H9 (cell line): ENCODE measurements around the gene ZBTB44. TPM values are rescaled to one million over a fixed set of nuclear protein-coding genes. Genes with fewer than 3 reads are reported as not detected.

ENCODE experiments used
- DNase-seq: peaks from one replicate; pipeline ENCODE4 v3.0.0-alpha.2; 2017
- H2AFZ ChIP-seq: one replicate; pipeline ENCODE4 v1.6.1; 2013; ENCODE audit warnings: mild to moderate bottlenecking, low read length, control low read depth, moderate library complexity
- H2AK5ac ChIP-seq: 2 replicates; pipeline ENCODE4 v1.6.1; 2013; ENCODE audit warnings: low read length, control low read depth, mixed read lengths; ENCODE audit not compliant: insufficient read length
- H2BK120ac ChIP-seq: one replicate; pipeline ENCODE4 v1.6.1; 2013; ENCODE audit warnings: low read depth, mild to moderate bottlenecking, low read length, control low read depth, inconsistent platforms; ENCODE audit not compliant: poor library complexity, severe bottlenecking
- H2BK12ac ChIP-seq: 2 replicates; pipeline ENCODE4 v1.6.1; 2013; ENCODE audit warnings: low read length, control low read depth, mixed read lengths, low read depth; ENCODE audit not compliant: insufficient read length
- H2BK15ac ChIP-seq: 2 replicates; pipeline ENCODE4 v1.6.1; 2013; ENCODE audit warnings: low read depth, low read length, control low read depth
- H2BK20ac ChIP-seq: one replicate; pipeline ENCODE4 v1.6.1; 2013; ENCODE audit warnings: low read depth, mild to moderate bottlenecking, low read length, control low read depth, inconsistent platforms; ENCODE audit not compliant: poor library complexity, severe bottlenecking
- H2BK5ac ChIP-seq: 2 replicates; pipeline ENCODE4 v1.6.1; 2013; ENCODE audit warnings: low read length, control low read depth, mixed read lengths; ENCODE audit not compliant: insufficient read length
- H3K14ac ChIP-seq: 2 replicates; pipeline ENCODE4 v1.6.1; 2013; ENCODE audit warnings: low read length, control low read depth; ENCODE audit not compliant: insufficient read depth
- H3K18ac ChIP-seq: 2 replicates; pipeline ENCODE4 v1.6.1; 2013; ENCODE audit warnings: low read depth, mild to moderate bottlenecking, mixed read lengths, low read length, control low read depth; ENCODE audit not compliant: insufficient read length
- H3K23ac ChIP-seq: 2 replicates; pipeline ENCODE4 v1.6.1; 2013; ENCODE audit warnings: low read length, control low read depth, mixed read lengths, low read depth; ENCODE audit not compliant: insufficient read length
- H3K23me2 ChIP-seq: 2 replicates; pipeline ENCODE4 v1.6.1; 2013; ENCODE audit warnings: low read depth, mild to moderate bottlenecking, mixed read lengths, low read length, control low read depth; ENCODE audit not compliant: insufficient read length, poor library complexity, severe bottlenecking
- H3K27ac ChIP-seq: 2 replicates; pipeline ENCODE4 v1.5.1; 2013; ENCODE audit warnings: low read length, control low read depth, mixed read lengths, low read depth; ENCODE audit not compliant: insufficient read length
- H3K27me3 ChIP-seq: 2 replicates; pipeline ENCODE4 v1.6.1; 2013; ENCODE audit warnings: low read length, control low read depth, inconsistent platforms; ENCODE audit not compliant: insufficient read depth
- H3K4ac ChIP-seq: 2 replicates; pipeline ENCODE4 v1.6.1; 2013; ENCODE audit warnings: low read depth, mild to moderate bottlenecking, control low read depth, inconsistent platforms, low read length, moderate library complexity
- H3K4me1 ChIP-seq: 2 replicates; pipeline ENCODE4 v1.6.1; 2013; ENCODE audit warnings: low read length, control low read depth, inconsistent platforms; ENCODE audit not compliant: insufficient read depth
- H3K4me2 ChIP-seq: 2 replicates; pipeline ENCODE4 v1.6.1; 2013; ENCODE audit warnings: low read length, control low read depth, mixed read lengths; ENCODE audit not compliant: insufficient read length, insufficient read depth
- H3K56ac ChIP-seq: 2 replicates; pipeline ENCODE4 v1.6.1; 2013; ENCODE audit warnings: low read depth, mild to moderate bottlenecking, mixed read lengths, low read length, control low read depth; ENCODE audit not compliant: insufficient read length
- H3K79me1 ChIP-seq: 2 replicates; pipeline ENCODE4 v1.6.1; 2013; ENCODE audit warnings: low read depth, mild to moderate bottlenecking, moderate library complexity, low read length, control low read depth, inconsistent platforms; ENCODE audit not compliant: insufficient read depth, poor library complexity, severe bottlenecking
- H3K79me2 ChIP-seq: 2 replicates; pipeline ENCODE4 v1.6.1; 2013; ENCODE audit warnings: low read length, control low read depth, inconsistent platforms; ENCODE audit not compliant: insufficient read depth
- H3K9ac ChIP-seq: 2 replicates; pipeline ENCODE4 v1.6.1; 2013; ENCODE audit warnings: low read length, control low read depth, mixed read lengths; ENCODE audit not compliant: insufficient read length; ENCODE audit errors: extremely low read depth
- H3K9me3 ChIP-seq: one replicate; pipeline ENCODE4 v1.6.1; 2013; ENCODE audit warnings: low read depth, low read length, inconsistent platforms; ENCODE audit not compliant: control insufficient read depth
- H3T11ph ChIP-seq: one replicate; pipeline ENCODE4 v1.6.1; 2013; ENCODE audit warnings: mild to moderate bottlenecking, low read length, control low read depth, inconsistent platforms
- H4K20me1 ChIP-seq: one replicate; pipeline ENCODE4 v1.6.1; 2013; ENCODE audit not compliant: control insufficient read depth, insufficient read length, insufficient read depth
- H4K5ac ChIP-seq: 2 replicates; pipeline ENCODE4 v1.6.1; 2013; ENCODE audit warnings: low read depth, mild to moderate bottlenecking, mixed read lengths, low read length, control low read depth; ENCODE audit not compliant: insufficient read length
- H4K8ac ChIP-seq: replicated peaks from 2 replicates; pipeline ENCODE4 v1.6.1; 2013; ENCODE audit warnings: low read length, control low read depth, mixed read lengths, low read depth; ENCODE audit not compliant: insufficient read length
- H4K91ac ChIP-seq: 2 replicates; pipeline ENCODE4 v1.6.1; 2013; ENCODE audit warnings: low read depth, mild to moderate bottlenecking, moderate library complexity, mixed read lengths, low read length, control low read depth; ENCODE audit not compliant: insufficient read length
- H3K27ac Mint-ChIP-seq, 3 experiments: 2 replicates in 2 of 3; 3 replicates in 1 of 3; pipeline ENCODE4 v1.8.0; 2020 to 2021; ENCODE audit warnings: mixed read lengths in 3 of 3, mild to moderate bottlenecking in 1 of 3, moderate library complexity in 1 of 3
- H3K27me3 Mint-ChIP-seq: 2 replicates; pipeline ENCODE4 v1.8.0; 2021; ENCODE audit warnings: low read depth, mild to moderate bottlenecking, moderate library complexity, mixed read lengths
- H3K36me3 Mint-ChIP-seq, 3 experiments: 2 replicates in 2 of 3; 3 replicates in 1 of 3; pipeline ENCODE4 v1.8.0; 2020 to 2021; ENCODE audit warnings: low read depth in 3 of 3, mixed read lengths in 3 of 3; ENCODE audit not compliant: insufficient read depth in 1 of 3
- H3K4me1 Mint-ChIP-seq, 2 experiments: 2 replicates each; pipeline ENCODE4 v1.8.0; 2020; ENCODE audit warnings: mixed read lengths in 2 of 2
- H3K4me3 Mint-ChIP-seq, 2 experiments: 2 replicates in 1 of 2; 3 replicates in 1 of 2; pipeline ENCODE4 v1.8.0; 2020 to 2021; ENCODE audit warnings: mild to moderate bottlenecking in 2 of 2, mixed read lengths in 2 of 2, moderate library complexity in 1 of 2
- H3K9me3 Mint-ChIP-seq, 2 experiments: 2 replicates in 1 of 2; 3 replicates in 1 of 2; pipeline ENCODE4 v1.8.0; 2020; ENCODE audit warnings: mild to moderate bottlenecking in 2 of 2, mixed read lengths in 2 of 2, moderate library complexity in 1 of 2
- CTCF ChIP-seq: fragments of 200-600 bp; sonication (generic); conservative IDR thresholded peaks from 3 replicates; pipeline ENCODE4 v1.8.0; 2021; ENCODE audit warnings: antibody characterized with exemption, mild to moderate bottlenecking
- WGBS: extraction: QIAGEN DNeasy Blood & Tissue Kit; methylation state at CpG from one replicate; pipeline ENCODE4 v1.1.7; 2013; ENCODE audit warnings: missing lambda C conversion rate, low lambda C conversion rate, mixed read lengths; ENCODE audit not compliant: insufficient read length; ENCODE audit errors: extremely low coverage; 5-methylcytosine and 5-hydroxymethylcytosine counted together
- total RNA-seq: library from RNA; stranded (reverse); gene quantifications from 2 replicates; pipeline ENCODE4 v1.2.1, GENCODE V29; 2021

The ZBTB44 gene
- total RNA-seq, 1 experiment from 2014 or later, result 67.7 TPM

GRCh38 chr11:130322126-130322525, 7.4 kb upstream of the ZBTB44 start:
- no peaks in the 10 kb centered on the region for H3K9me3 ChIP-seq
- no peak overlapping the region for H3K56ac ChIP-seq
- peaks cover 17 to 30% of the 10 kb centered on the region in 2 experiments for H3K9me3 Mint-ChIP-seq
- H3K79me2 ChIP-seq, result no peaks in the 10 kb centered on the region
- no peak overlapping the region for H3K4ac ChIP-seq
- no peak overlapping the region for H3K9ac ChIP-seq
- DNase-seq, result no peak
- no peak overlapping the region for H3T11ph ChIP-seq
- H3K27me3 Mint-ChIP-seq, result no peaks in the 10 kb centered on the region
- H2BK20ac ChIP-seq, result no peak overlapping the region
- peaks cover 8 to 27% (median 16%) of the 10 kb centered on the region in 3 experiments for H3K36me3 Mint-ChIP-seq
- no peaks in the 10 kb centered on the region for H3K27me3 ChIP-seq
- H3K27ac ChIP-seq, result no peak overlapping the region
- H4K5ac ChIP-seq, result no peak overlapping the region
- H4K91ac ChIP-seq, result no peak overlapping the region
- H3K4me2 ChIP-seq, result no peak overlapping the region
- no peak overlapping the region; a peak in 1 of 7 replicates for H3K27ac Mint-ChIP-seq
- no peak overlapping the region for H2AFZ ChIP-seq
- no peak overlapping the region for H2BK12ac ChIP-seq
- no peak overlapping the region for H2AK5ac ChIP-seq
- H2BK120ac ChIP-seq, result no peak overlapping the region
- peaks cover 11 to 13% of the 10 kb centered on the region in 2 experiments for H3K4me1 Mint-ChIP-seq
- H2BK5ac ChIP-seq, result no peak overlapping the region
- no peak overlapping the region for H3K23ac ChIP-seq
- H4K8ac ChIP-seq, result no peak overlapping the region
- H3K4me3 Mint-ChIP-seq, result no peak overlapping the region
- no peak overlapping the region for H3K18ac ChIP-seq
- no peaks in the 10 kb centered on the region for H3K79me1 ChIP-seq
- no peaks in the 10 kb centered on the region for H3K23me2 ChIP-seq
- TF ChIP-seq CTCF, result no peak
- no CpG with 5 or more reads among the region's 5 CpGs for WGBS
- H3K14ac ChIP-seq, result no peak overlapping the region
- H2BK15ac ChIP-seq, result no peak overlapping the region
- H4K20me1 ChIP-seq, result no peaks in the 10 kb centered on the region
- H3K4me1 ChIP-seq, result no peaks in the 10 kb centered on the region
